GM23338 (cell line): ENCODE measurements around the gene HBQ1. TPM values are rescaled to one million over a fixed set of nuclear protein-coding genes. Genes with fewer than 3 reads are reported as not detected.

Experiments used
- ATAC-seq: fragments of 200-7000 bp; cut with Tn5 transposase; 3 replicates; pipeline ENCODE4 v1.9.1; 2020
- DNase-seq: peaks from one replicate; pipeline ENCODE4 v3.0.0-alpha.2; 2015; ENCODE audit warnings: low spot score
- H2AFZ ChIP-seq: fragments of 200-600 bp; sonication (generic); 2 replicates; pipeline ENCODE4 v1.8.0; 2016; ENCODE audit warnings: antibody characterized with exemption, mild to moderate bottlenecking, moderate library complexity
- H3F3A ChIP-seq: fragments of 200-600 bp; sonication (generic); replicated peaks from 2 replicates; pipeline ENCODE4 v1.8.0; 2017; ENCODE audit warnings: antibody characterized with exemption, mixed run types, low read depth
- H3K27ac ChIP-seq: fragments of 200-600 bp; sonication (generic); 2 replicates; pipeline ENCODE4 v1.6.1; 2016; ENCODE audit warnings: low read depth
- H3K27me3 ChIP-seq: fragments of 200-600 bp; sonication (generic); 2 replicates; pipeline ENCODE4 v1.8.0; 2016; ENCODE audit warnings: mild to moderate bottlenecking, mixed run types, moderate library complexity; ENCODE audit not compliant: insufficient read depth
- H3K36me3 ChIP-seq: fragments of 200-600 bp; sonication (generic); 2 replicates; pipeline ENCODE4 v1.8.0; 2016; ENCODE audit warnings: mild to moderate bottlenecking; ENCODE audit not compliant: insufficient read depth
- H3K4me1 ChIP-seq: fragments of 200-600 bp; sonication (generic); 2 replicates; pipeline ENCODE4 v1.8.0; 2016; ENCODE audit warnings: mild to moderate bottlenecking, moderate library complexity; ENCODE audit not compliant: insufficient read depth
- H3K4me2 ChIP-seq: fragments of 200-600 bp; sonication (generic); 2 replicates; pipeline ENCODE4 v1.7.1; 2017; ENCODE audit warnings: mixed run types
- H3K4me3 ChIP-seq: fragments of 200-600 bp; sonication (generic); 2 replicates; pipeline ENCODE4 v1.6.1; 2016; ENCODE audit warnings: mixed run types
- H3K79me2 ChIP-seq: fragments of 200-600 bp; sonication (generic); replicated peaks from 2 replicates; pipeline ENCODE4 v1.8.0; 2017; ENCODE audit warnings: mild to moderate bottlenecking; ENCODE audit not compliant: insufficient read depth
- H3K9me2 ChIP-seq: fragments of 200-600 bp; sonication (generic); 2 replicates; pipeline ENCODE4 v1.8.0; 2017; ENCODE audit not compliant: insufficient read depth
- H4K20me1 ChIP-seq: fragments of 200-600 bp; sonication (generic); replicated peaks from 2 replicates; pipeline ENCODE4 v1.8.0; 2017; ENCODE audit warnings: mild to moderate bottlenecking; ENCODE audit not compliant: insufficient read depth
- H3K27ac Mint-ChIP-seq: 2 replicates; pipeline ENCODE4 v1.8.0; 2020; ENCODE audit warnings: inconsistent platforms, mild to moderate bottlenecking, moderate library complexity, mixed read lengths
- H3K27me3 Mint-ChIP-seq: 3 replicates; pipeline ENCODE4 v1.8.0; 2022; ENCODE audit warnings: low read depth, mild to moderate bottlenecking, moderate library complexity, mixed read lengths, inconsistent platforms; ENCODE audit not compliant: insufficient read depth, poor library complexity
- H3K36me3 Mint-ChIP-seq: 3 replicates; pipeline ENCODE4 v1.8.0; 2021; ENCODE audit warnings: low read depth, mild to moderate bottlenecking, inconsistent platforms, moderate library complexity, mixed read lengths
- H3K4me1 Mint-ChIP-seq: 3 replicates; pipeline ENCODE4 v1.8.0; 2020; ENCODE audit warnings: mild to moderate bottlenecking, inconsistent platforms, mixed read lengths
- H3K4me3 Mint-ChIP-seq: 3 replicates; pipeline ENCODE4 v1.8.0; 2021; ENCODE audit warnings: moderate library complexity, mild to moderate bottlenecking, inconsistent platforms, mixed read lengths
- H3K9me3 Mint-ChIP-seq: 3 replicates; pipeline ENCODE4 v1.8.0; 2020; ENCODE audit warnings: moderate library complexity, mild to moderate bottlenecking, inconsistent platforms, mixed read lengths
- CREB1 ChIP-seq: fragments of 250-450 bp; sonication (Bioruptor Pico); IDR thresholded peaks from 2 replicates; pipeline ENCODE4 v1.5.0; 2020; ENCODE audit warnings: low read depth, mild to moderate bottlenecking, moderate library complexity
- CTCF ChIP-seq, 2 experiments: fragments of 200-600 bp in 1 of 2; sonication (generic) in 1 of 2; conservative IDR thresholded peaks; 2 replicates each; pipeline versions ENCODE4 v1.5.1 to v1.6.1; 2016 to 2017; ENCODE audit warnings: antibody characterized with exemption in 2 of 2, low read depth in 2 of 2, mild to moderate bottlenecking in 2 of 2, moderate library complexity in 1 of 2
- ETS1 ChIP-seq: IDR thresholded peaks from 2 replicates; pipeline ENCODE4 v1.6.1; 2016; ENCODE audit warnings: antibody characterized with exemption
- EZH2 ChIP-seq: fragments of 200-600 bp; sonication (generic); IDR thresholded peaks from one replicate; pipeline ENCODE4 v1.8.0; 2017; ENCODE audit warnings: antibody characterized with exemption, mild to moderate bottlenecking, low read depth; ENCODE audit not compliant: unreplicated experiment
- EZH2phosphoT487 ChIP-seq: fragments of 200-600 bp; sonication (generic); IDR thresholded peaks from one replicate; pipeline ENCODE4 v1.8.1; 2018; ENCODE audit warnings: antibody characterized with exemption; ENCODE audit not compliant: unreplicated experiment
- JUNB ChIP-seq: IDR thresholded peaks from one replicate; pipeline ENCODE4 v1.6.1; 2016; ENCODE audit warnings: antibody characterized with exemption; ENCODE audit not compliant: unreplicated experiment
- NANOG ChIP-seq: IDR thresholded peaks from 2 replicates; pipeline ENCODE4 v1.6.1; 2016; ENCODE audit warnings: antibody characterized with exemption, borderline replicate concordance
- POLR2AphosphoS5 ChIP-seq: IDR thresholded peaks from 2 replicates; pipeline ENCODE4 v1.6.1; 2016; ENCODE audit warnings: antibody characterized with exemption, low read depth
- REST ChIP-seq: IDR thresholded peaks from one replicate; pipeline ENCODE4 v1.6.1; 2018; ENCODE audit warnings: antibody characterized with exemption; ENCODE audit not compliant: unreplicated experiment
- STAT1 ChIP-seq: IDR thresholded peaks from one replicate; pipeline ENCODE4 v1.6.1; 2016; ENCODE audit warnings: antibody characterized with exemption; ENCODE audit not compliant: unreplicated experiment
- ZNF114 ChIP-seq: fragments of 250-450 bp; sonication (Bioruptor Pico); IDR thresholded peaks from 2 replicates; pipeline ENCODE4 v1.5.0; 2020; ENCODE audit warnings: mild to moderate bottlenecking, moderate library complexity
- ZNF331 ChIP-seq: fragments of 250-450 bp; sonication (Bioruptor Pico); IDR thresholded peaks from 2 replicates; pipeline ENCODE4 v1.5.0; 2020; ENCODE audit warnings: low read depth, mild to moderate bottlenecking, moderate library complexity
- ZNF462 ChIP-seq: fragments of 250-450 bp; sonication (Bioruptor Pico); IDR thresholded peaks from 2 replicates; pipeline ENCODE4 v1.5.0; 2020; ENCODE audit warnings: mild to moderate bottlenecking, moderate library complexity
- polyA plus RNA-seq: library from polyadenylated mRNA; unstranded; fragments of >200 nt; fragmentation: Nextera tagmentation; extraction: Ambion mirVana; gene quantifications from 2 replicates; pipeline ENCODE4 v1.2.1, GENCODE V29; 2016
- total RNA-seq: library from RNA; depleted of rRNA; stranded (reverse); fragments of >200 nt; shearing (Covaris generic); gene quantifications from 2 replicates; pipeline ENCODE4 v1.2.3, GENCODE V29; 2014

The HBQ1 gene
- total and polyA plus RNA-seq, 2 experiments from 2014 or later: 6.6 to 8.5 TPM

GRCh38 chr16:162271-162991 lies 17.8 kb upstream of the HBQ1 start:
- Mint-ChIP-seq H3K27me3 (peaks cover 35% of the 10 kb centered on the region), H3K4me3 (no peak overlapping the region; the same call in 2 of the 3 replicates), H3K9me3 (no peaks in the 10 kb centered on the region), H3K4me1 (peaks cover 10% of the 10 kb centered on the region), H3K36me3 (no peaks in the 10 kb centered on the region), H3K27ac (no peak overlapping the region)
- no peak overlapping the region for H3K27ac ChIP-seq
- no peak overlapping the region for H3K4me2 ChIP-seq
- H3K36me3 ChIP-seq: no peaks in the 10 kb centered on the region
- peaks cover 14% of the 10 kb centered on the region; the same call in 1 of the 2 replicates for H3K4me1 ChIP-seq
- ATAC-seq: no peak
- TF ChIP-seq EZH2 (no peak), JUNB (no peak), ZNF462 (CRISPR knock-in tag) (no peak), ZNF114 (CRISPR knock-in tag) (no peak), CTCF (conservative IDR thresholded peaks at IDR 0.05; ENCODE audit: low read depth in 2 of 2) (no peak), REST (no peak), CREB1 (CRISPR knock-in tag) (no peak), EZH2phosphoT487 (no peak), POLR2AphosphoS5 (no peak), ETS1 (no peak), ZNF331 (CRISPR knock-in tag) (no peak), NANOG (no peak), STAT1 (no peak)
- no peak for DNase-seq
- no peaks in the 10 kb centered on the region for H3K79me2 ChIP-seq
- H3K4me3 ChIP-seq: no peak overlapping the region
- H3K27me3 ChIP-seq: peaks cover 60% of the 10 kb centered on the region
- no peak overlapping the region for H2AFZ ChIP-seq
- H4K20me1 ChIP-seq: no peaks in the 10 kb centered on the region; the same call in 1 of the 2 replicates
- no peaks in the 10 kb centered on the region for H3K9me2 ChIP-seq
- peaks cover 9% of the 10 kb centered on the region for H3F3A ChIP-seq
